Neural cell (in vitro differentiated cells): ENCODE data around the gene ITPK1.

Experiments used
- EZH2 ChIP-seq: fragments of 200-600, 300-800 bp; shearing (Covaris generic), sonication (generic); IDR thresholded peaks from 2 replicates; pipeline ENCODE4 v1.6.1; 2014; ENCODE audit warnings: antibody characterized with exemption, low read length, borderline replicate concordance, mild to moderate bottlenecking; ENCODE audit not compliant: insufficient read depth, poor library complexity, severe bottlenecking
- TF ChIP-seq, protein P1 (sequence below): IDR thresholded peaks from 2 replicates; pipeline ENCODE4 v1.6.1; 2012; ENCODE audit warnings: borderline replicate concordance
- TF ChIP-seq, protein P2 (sequence below): fragments of 450-650 bp; IDR thresholded peaks from 2 replicates; pipeline ENCODE4 v1.5.1; 2014; ENCODE audit warnings: antibody characterized with exemption, mild to moderate bottlenecking, moderate library complexity; ENCODE audit not compliant: poor library complexity, severe bottlenecking

DNA sequence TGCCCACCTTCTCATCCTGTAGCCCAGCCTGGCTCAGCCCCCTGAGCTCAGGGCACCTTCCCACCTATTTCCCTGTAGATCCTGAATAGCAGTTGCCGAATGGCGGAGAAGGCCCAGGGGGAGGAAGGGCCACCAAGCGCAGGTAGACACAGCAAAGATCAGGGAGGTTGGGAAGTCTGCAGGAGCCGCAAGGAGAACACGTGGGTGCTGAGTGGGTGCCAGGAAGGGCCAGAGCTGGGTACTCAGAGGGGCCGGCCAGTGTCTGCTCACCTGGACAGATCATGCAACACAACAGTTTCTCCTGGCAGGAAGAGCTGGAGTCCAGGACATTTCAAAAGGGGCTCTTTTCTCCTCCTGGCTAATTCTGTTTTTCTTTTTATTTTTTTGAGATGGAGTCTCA is 162.2 kb downstream of the ITPK1 start:
- TF ChIP-seq, protein P1, sequence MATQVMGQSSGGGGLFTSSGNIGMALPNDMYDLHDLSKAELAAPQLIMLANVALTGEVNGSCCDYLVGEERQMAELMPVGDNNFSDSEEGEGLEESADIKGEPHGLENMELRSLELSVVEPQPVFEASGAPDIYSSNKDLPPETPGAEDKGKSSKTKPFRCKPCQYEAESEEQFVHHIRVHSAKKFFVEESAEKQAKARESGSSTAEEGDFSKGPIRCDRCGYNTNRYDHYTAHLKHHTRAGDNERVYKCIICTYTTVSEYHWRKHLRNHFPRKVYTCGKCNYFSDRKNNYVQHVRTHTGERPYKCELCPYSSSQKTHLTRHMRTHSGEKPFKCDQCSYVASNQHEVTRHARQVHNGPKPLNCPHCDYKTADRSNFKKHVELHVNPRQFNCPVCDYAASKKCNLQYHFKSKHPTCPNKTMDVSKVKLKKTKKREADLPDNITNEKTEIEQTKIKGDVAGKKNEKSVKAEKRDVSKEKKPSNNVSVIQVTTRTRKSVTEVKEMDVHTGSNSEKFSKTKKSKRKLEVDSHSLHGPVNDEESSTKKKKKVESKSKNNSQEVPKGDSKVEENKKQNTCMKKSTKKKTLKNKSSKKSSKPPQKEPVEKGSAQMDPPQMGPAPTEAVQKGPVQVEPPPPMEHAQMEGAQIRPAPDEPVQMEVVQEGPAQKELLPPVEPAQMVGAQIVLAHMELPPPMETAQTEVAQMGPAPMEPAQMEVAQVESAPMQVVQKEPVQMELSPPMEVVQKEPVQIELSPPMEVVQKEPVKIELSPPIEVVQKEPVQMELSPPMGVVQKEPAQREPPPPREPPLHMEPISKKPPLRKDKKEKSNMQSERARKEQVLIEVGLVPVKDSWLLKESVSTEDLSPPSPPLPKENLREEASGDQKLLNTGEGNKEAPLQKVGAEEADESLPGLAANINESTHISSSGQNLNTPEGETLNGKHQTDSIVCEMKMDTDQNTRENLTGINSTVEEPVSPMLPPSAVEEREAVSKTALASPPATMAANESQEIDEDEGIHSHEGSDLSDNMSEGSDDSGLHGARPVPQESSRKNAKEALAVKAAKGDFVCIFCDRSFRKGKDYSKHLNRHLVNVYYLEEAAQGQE = no peak
- TF ChIP-seq, protein P2, sequence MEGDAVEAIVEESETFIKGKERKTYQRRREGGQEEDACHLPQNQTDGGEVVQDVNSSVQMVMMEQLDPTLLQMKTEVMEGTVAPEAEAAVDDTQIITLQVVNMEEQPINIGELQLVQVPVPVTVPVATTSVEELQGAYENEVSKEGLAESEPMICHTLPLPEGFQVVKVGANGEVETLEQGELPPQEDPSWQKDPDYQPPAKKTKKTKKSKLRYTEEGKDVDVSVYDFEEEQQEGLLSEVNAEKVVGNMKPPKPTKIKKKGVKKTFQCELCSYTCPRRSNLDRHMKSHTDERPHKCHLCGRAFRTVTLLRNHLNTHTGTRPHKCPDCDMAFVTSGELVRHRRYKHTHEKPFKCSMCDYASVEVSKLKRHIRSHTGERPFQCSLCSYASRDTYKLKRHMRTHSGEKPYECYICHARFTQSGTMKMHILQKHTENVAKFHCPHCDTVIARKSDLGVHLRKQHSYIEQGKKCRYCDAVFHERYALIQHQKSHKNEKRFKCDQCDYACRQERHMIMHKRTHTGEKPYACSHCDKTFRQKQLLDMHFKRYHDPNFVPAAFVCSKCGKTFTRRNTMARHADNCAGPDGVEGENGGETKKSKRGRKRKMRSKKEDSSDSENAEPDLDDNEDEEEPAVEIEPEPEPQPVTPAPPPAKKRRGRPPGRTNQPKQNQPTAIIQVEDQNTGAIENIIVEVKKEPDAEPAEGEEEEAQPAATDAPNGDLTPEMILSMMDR = no peak
- TF ChIP-seq EZH2 = no peak
